HepG2 (cell line): ENCODE data around the gene SFMBT1. TPM values are rescaled to one million over a fixed set of nuclear protein-coding genes. Genes with fewer than 3 reads are reported as not detected.

Source experiments
- ATAC-seq: fragments of 200-7000 bp; cut with Tn5 transposase; 3 replicates; pipeline ENCODE4 v1.9.1; 2020; ENCODE audit warnings: mild to moderate bottlenecking, moderate library complexity
- BruUV-seq: library from RNA; stranded (reverse); fragments of 400-500 nt; replicated peaks from 2 replicates; lab custom pipeline; 2021; lab: Mats Ljungman, UMichigan
- CTCF ChIA-PET: fragments of 300-600 bp; formaldehyde crosslinking; extraction: SDS; loops from one replicate; lab custom pipeline; 2021; ENCODE audit warnings: low total read pairs, inconsistent platforms, low intra/inter-chr PET ratio; lab: Yijun Ruan, JAX
- POLR2A ChIA-PET: fragments of 350-600 bp; sonication (Branson Sonifier 250); formaldehyde crosslinking; loops from one replicate; lab custom pipeline; 2020; ENCODE audit warnings: antibody characterized with exemption, inconsistent platforms; lab: Yijun Ruan, JAX
- DNase-seq: peaks from one replicate; pipeline ENCODE4 v3.0.0-alpha.2; 2015; ENCODE audit warnings: low spot score
- FAIRE-seq: peaks from 3 replicates; lab custom pipeline; 2011; peaks lifted over from hg19 to GRCh38; lab: Jason Lieb, UNC
- H2AFZ ChIP-seq: one replicate; pipeline ENCODE4 v1.6.1; 2011; ENCODE audit warnings: low read length, inconsistent platforms
- H3K27ac ChIP-seq: fragments of 300-600 bp; 3 replicates; pipeline ENCODE4 v1.8.0; 2011; ENCODE audit warnings: mixed run types, mild to moderate bottlenecking, mixed read lengths, low read length, inconsistent platforms; ENCODE audit not compliant: insufficient read depth; ENCODE audit errors: extremely low read length
- H3K27me3 ChIP-seq, 2 experiments: fragments of 200-600 bp in 1 of 2; 2 replicates in 1 of 2; 3 replicates in 1 of 2; pipeline versions ENCODE4 v1.6.0 to v1.8.0; 2011; ENCODE audit warnings: low read length in 2 of 2, mild to moderate bottlenecking in 2 of 2, moderate library complexity in 2 of 2, inconsistent platforms in 1 of 2; ENCODE audit not compliant: insufficient read depth in 2 of 2, control insufficient read depth in 1 of 2
- H3K36me3 ChIP-seq, 2 experiments: fragments of 200-600 bp in 1 of 2; replicated peaks in 1 of 2; 2 replicates in 1 of 2; 3 replicates in 1 of 2; pipeline versions ENCODE4 v1.5.1 to v1.8.0; 2011; ENCODE audit warnings: low read length in 2 of 2, inconsistent platforms in 1 of 2; ENCODE audit not compliant: insufficient read depth in 2 of 2, control insufficient read depth in 1 of 2
- H3K4me1 ChIP-seq: 2 replicates; pipeline ENCODE4 v1.5.1; 2012; ENCODE audit warnings: low read length, inconsistent platforms; ENCODE audit not compliant: insufficient read depth
- H3K4me2 ChIP-seq: 2 replicates; pipeline ENCODE4 v1.6.0; 2011; ENCODE audit warnings: low read depth, low read length, inconsistent platforms
- H3K4me3 ChIP-seq, 3 experiments: fragments of 200-600 bp in 1 of 3; sonication (generic), shearing (Covaris generic) in 1 of 3; replicated peaks in 1 of 3; 2 replicates each; pipeline ENCODE4 v1.5.1; 2011 to 2016; ENCODE audit warnings: low read length in 3 of 3, inconsistent platforms in 2 of 3, low read depth in 2 of 3, mild to moderate bottlenecking in 2 of 3, control low read depth in 1 of 3, mixed read lengths in 1 of 3; ENCODE audit not compliant: insufficient read depth in 1 of 3
- H3K79me2 ChIP-seq: one replicate; pipeline ENCODE4 v1.6.1; 2011; ENCODE audit warnings: low read length, inconsistent platforms; ENCODE audit not compliant: insufficient read depth
- H3K9ac ChIP-seq: 2 replicates; pipeline ENCODE4 v1.6.0; 2011; ENCODE audit warnings: mild to moderate bottlenecking, low read depth, low read length, inconsistent platforms; ENCODE audit not compliant: insufficient read depth
- H3K9me3 ChIP-seq: 2 replicates; pipeline ENCODE4 v1.5.1; 2012; ENCODE audit warnings: mild to moderate bottlenecking, low read length
- H4K20me1 ChIP-seq: 2 replicates; pipeline ENCODE4 v1.6.0; 2011; ENCODE audit warnings: inconsistent platforms, mild to moderate bottlenecking, low read length, moderate library complexity; ENCODE audit not compliant: insufficient read depth
- IKZF1 ChIP-seq: fragments of 450-650 bp; IDR thresholded peaks from 2 replicates; pipeline ENCODE4 v1.7.1; 2016
- MAFF ChIP-seq: IDR thresholded peaks from 2 replicates; pipeline ENCODE4 v1.6.1; 2011; ENCODE audit warnings: low read depth, low read length, improper control_type of control experiment
- MAFK ChIP-seq, 2 experiments: IDR thresholded peaks in 1 of 2; conservative IDR thresholded peaks in 1 of 2; 2 replicates each; pipeline ENCODE4 v1.6.1; 2011; ENCODE audit warnings: improper control_type of control experiment in 2 of 2, low read length in 2 of 2
- SIN3B ChIP-seq: fragments of 150-350 bp; IDR thresholded peaks from 2 replicates; pipeline ENCODE4 v1.6.1; 2014; ENCODE audit warnings: low read length
- TARDBP ChIP-seq: sonication (generic); formaldehyde crosslinking; IDR thresholded peaks from 2 replicates; pipeline ENCODE4 v1.8.0; 2022; ENCODE audit warnings: mild to moderate bottlenecking, missing genetic modification reagents
- ZNF251 ChIP-seq: sonication (generic); formaldehyde crosslinking; IDR thresholded peaks from 2 replicates; pipeline ENCODE4 v1.9.0; 2021; ENCODE audit warnings: mild to moderate bottlenecking, missing genetic modification reagents
- WGBS: methylation state at CpG from one replicate; pipeline ENCODE4 v1.1.6; 2017; ENCODE audit warnings: low lambda C conversion rate; 5-methylcytosine and 5-hydroxymethylcytosine counted together
- in situ Hi-C: cut with HindIII; loops from 2 replicates; pipeline ENCODE4 v1.10.0; 2017; ENCODE audit warnings: low pct_unique_long_range_greater_than_20kb; ENCODE audit not compliant: extremely low pct_ligation_motif_present
- intact Hi-C: fragments of 100-400 bp; cut with micrococcal nuclease; formaldehyde crosslinking; loops from one replicate; pipeline ENCODE4 v1.10.0; 2022; ENCODE audit not compliant: unreplicated experiment
- polyA plus RNA-seq, 8 experiments: library from polyadenylated mRNA; depleted of rRNA in 3 of 8; stranded (reverse) in 7 of 8; unstranded in 1 of 8; fragments of >200 nt; fragmentation: Illumina TruSeq in 4 of 8; extraction: Trizol in 4 of 8; gene quantifications; 2 replicates each; pipeline versions ENCODE4 v1.2.1 to v1.2.3, GENCODE V29; 2011 to 2016; ENCODE audit warnings: low read depth in 4 of 8, missing spikeins in 1 of 8, mixed read lengths in 1 of 8; ENCODE audit not compliant: insufficient read depth in 1 of 8
- total RNA-seq, 5 experiments: library from RNA; depleted of rRNA; stranded (reverse); fragments of >200 nt; fragmentation: Illumina TruSeq; extraction: Trizol; gene quantifications; 2 replicates each; pipeline ENCODE4 v1.2.3, GENCODE V29; 2016; ENCODE audit warnings: low read depth in 1 of 5
- TF ChIP-seq, protein P1 (sequence below): IDR thresholded peaks from 2 replicates; pipeline ENCODE4 v1.6.1; 2018; ENCODE audit warnings: missing genetic modification reagents, mild to moderate bottlenecking, missing compliant biosample characterization

SFMBT1 gene
- total and polyA plus RNA-seq, 2 of the 13 experiments (the other 11 are each of a cell fraction or from before 2014, with no cell fraction given), result 3.8 to 12.8 TPM

DNA sequence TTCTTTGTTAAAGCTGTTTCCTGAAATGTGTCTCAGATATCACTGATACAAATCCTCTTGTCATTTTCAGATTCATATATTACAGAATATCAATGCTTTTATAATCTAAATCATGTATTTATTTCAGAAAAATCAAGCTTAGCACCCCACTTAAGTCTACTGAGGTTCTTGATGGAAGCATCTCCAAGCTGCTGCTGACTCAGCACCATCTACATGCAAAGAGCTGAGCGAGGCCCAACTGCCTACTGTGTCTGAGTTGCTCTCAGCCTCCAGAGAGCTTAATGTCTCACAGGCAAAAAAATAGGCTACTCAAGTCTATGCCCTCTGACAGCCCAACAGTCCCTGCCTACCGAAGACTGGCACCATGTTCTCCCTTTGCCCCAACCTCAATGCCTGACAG, 119.3 kb downstream of the SFMBT1 start:
- ChIA-PET CTCF (no interaction called here), POLR2A (no interaction called here)
- no peak overlapping the region for H3K27ac ChIP-seq
- BruUV-seq, result no TSS peak
- H3K9ac ChIP-seq, result no peak overlapping the region
- H3K27me3 ChIP-seq, result no peaks in the 10 kb centered on the region
- DNase-seq (no peak), FAIRE-seq (no peak), ATAC-seq (no peak)
- 95% methylated on average over 2 of the region's 2 CpGs for WGBS
- no peaks in the 10 kb centered on the region for H3K79me2 ChIP-seq
- in situ Hi-C loops (no loop called here), intact Hi-C loops (no loop called here)
- H3K4me3 ChIP-seq, result no peak overlapping the region
- no peaks in the 10 kb centered on the region for H3K9me3 ChIP-seq
- H3K4me2 ChIP-seq, result no peak overlapping the region
- H2AFZ ChIP-seq, result no peak overlapping the region
- TF ChIP-seq IKZF1, result no peak
- no peak for TF ChIP-seq ZNF251
- TF ChIP-seq MAFF, result peak; percentile 91
- TF ChIP-seq, protein P1, sequence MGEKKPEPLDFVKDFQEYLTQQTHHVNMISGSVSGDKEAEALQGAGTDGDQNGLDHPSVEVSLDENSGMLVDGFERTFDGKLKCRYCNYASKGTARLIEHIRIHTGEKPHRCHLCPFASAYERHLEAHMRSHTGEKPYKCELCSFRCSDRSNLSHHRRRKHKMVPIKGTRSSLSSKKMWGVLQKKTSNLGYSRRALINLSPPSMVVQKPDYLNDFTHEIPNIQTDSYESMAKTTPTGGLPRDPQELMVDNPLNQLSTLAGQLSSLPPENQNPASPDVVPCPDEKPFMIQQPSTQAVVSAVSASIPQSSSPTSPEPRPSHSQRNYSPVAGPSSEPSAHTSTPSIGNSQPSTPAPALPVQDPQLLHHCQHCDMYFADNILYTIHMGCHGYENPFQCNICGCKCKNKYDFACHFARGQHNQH (CRISPR knock-in tag), result no peak
- TF ChIP-seq MAFK (conservative IDR thresholded peaks at IDR 0.05 in 1 of 2, IDR thresholded peaks at IDR 0.05 in 1 of 2; ENCODE audit: low read length in 2 of 2), result peak; percentile 88 to 93
- TF ChIP-seq TARDBP (CRISPR knock-in tag), result no peak
- no peak for TF ChIP-seq SIN3B
- no peaks in the 10 kb centered on the region for H4K20me1 ChIP-seq
- H3K4me1 ChIP-seq, result no peaks in the 10 kb centered on the region
- H3K36me3 ChIP-seq, result peaks cover 6 to 42% of the 10 kb centered on the region in 2 experiments; a peak in 4 of 5 replicates
